ENCODE data around the gene PLPP4.
"Not testable (repeated sequence)": the region's sequence is repeated elsewhere in the genome, so short reads cannot be mapped to it uniquely, and the experiment has no call there.

Gene PLPP4

DNA sequence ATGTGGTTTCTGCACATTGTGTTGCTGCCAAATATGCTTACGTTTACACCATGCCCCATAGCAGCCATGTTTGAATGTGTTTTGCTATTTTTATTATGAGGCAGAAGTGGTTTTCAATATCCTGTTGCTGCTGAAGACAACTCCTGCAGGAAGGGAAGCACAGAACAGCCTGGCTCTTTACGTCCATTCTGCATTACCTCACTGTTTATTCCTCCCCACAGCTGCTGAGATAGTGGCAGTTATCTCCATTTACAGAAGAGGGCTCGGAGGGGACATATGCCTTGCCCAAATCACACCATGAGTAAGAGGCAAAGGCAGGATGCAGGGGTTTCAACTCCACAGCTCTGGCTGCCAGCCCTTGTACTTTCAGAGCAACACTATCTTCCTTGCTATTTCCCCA lies 35.3 kb downstream of the PLPP4 start:
- no peak for DNase-seq

DNA sequence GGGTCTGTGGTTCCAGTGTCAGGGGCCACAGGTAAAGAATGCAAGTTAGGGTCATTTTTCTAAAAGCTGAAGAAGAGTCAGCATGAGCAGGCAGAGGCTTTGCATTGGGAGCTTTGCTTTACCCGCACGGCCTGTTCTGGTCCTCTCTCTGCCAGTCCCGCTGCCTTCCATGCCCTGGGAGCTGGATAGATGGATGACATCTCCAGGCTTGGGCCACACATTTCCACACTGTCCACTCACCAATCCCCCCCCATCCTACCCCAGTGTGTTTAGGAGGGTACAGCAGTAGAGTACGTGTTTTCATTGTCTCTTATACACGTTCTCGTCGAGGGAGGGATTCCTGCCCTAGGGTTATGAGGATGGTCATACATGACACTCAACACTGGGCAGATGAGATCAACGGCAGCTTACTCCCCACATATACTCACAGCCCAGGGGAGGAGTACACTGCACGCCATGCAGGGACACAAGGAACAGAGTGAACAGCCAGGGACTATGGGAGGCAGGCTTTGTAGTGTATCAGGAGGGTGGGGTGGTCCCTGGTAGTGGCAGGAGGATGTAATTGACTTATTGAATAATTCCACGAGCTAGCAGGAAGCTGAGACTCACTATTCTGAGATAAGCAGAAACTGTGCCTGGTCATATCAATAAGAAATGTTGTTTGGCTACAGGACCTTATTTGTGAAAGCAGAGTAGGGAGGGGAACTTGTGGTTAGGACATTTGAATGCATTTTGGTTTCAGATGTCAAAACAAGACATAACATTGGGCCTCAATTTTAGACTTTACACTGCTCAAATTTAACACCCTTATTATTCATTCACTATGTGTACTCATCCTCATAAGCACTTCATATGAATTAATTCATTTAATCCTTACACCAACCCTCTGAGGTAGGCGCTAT lies 36.6 kb downstream of the PLPP4 start:
- DNase-seq: no peak

DNA sequence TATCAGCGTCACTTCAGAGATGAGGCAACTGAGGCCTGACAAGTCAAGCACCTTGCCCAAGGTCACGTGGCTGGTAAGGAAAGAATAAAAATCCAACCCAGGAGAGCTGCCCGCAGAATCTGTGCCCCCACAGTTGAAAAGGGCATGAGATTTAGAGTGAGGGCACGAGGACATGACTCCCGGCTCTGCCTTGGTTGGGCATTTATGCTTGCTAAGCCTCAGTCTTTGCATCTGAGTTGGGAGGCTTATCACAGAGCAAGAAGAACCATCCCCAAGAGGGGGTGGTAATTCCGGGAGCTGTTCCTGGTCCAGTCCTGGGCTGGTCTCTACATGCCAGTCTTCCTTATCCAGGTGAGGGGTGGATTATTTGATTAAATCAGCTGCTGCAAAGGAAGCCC lies 37.3 kb downstream of the PLPP4 start:
- DNase-seq: no peak

DNA sequence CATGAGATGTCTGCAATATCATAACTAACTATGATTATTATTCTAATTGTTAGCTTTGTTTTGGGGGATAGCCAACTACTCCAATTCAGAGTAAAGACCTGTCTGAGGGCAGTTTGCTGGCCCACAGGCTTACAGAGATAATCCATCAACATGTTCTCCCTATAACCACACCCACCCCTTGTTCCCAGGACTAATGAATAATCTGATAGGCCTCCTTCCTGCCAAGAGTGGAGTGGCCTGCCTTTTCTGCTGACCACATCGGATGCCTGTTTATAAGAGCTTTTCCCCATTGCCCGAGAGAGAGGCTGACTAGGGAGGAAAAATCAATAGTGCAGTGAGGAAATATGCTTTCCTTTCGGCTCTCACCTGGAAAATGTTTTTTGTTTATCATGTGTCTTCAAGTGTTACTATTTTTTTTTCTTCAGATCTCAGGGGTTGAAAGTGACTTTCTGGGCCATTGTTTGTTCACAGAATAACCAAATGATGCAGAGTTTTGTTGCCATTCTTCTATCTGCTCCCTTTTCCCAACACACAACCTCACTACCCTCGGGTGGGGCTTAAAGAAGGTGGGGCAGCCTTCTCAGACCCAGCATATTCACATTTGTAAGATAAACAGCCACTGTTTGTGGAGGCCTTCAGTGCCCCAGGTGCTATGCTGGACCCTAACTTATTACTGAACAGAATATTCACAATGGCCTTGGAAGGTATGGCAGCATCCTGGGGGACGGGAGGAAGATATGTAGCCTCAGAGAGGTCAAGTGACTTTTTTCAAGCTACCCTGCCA lies 38.4 kb downstream of the PLPP4 start:
- DNase-seq: no peak

DNA sequence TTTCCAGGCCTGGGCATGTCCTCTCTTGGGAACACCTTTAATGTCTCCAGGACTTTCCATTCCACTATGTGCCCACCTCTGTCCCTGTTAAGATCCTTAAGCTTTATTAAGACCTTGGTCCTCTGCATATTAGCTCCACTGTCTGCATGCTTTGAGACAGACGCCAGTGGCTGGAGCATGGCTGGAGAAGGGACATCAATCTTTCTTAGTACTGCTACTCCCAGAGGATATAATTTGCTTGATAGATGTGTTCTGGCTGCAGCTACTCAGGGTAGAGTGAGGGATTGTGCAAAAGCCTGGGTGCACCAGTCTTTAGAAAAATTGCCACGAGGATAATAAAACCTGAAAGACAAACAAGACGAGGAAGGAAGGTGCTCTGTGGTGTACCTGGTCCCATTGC lies 42.9 kb downstream of the PLPP4 start:
- no peak for DNase-seq

DNA sequence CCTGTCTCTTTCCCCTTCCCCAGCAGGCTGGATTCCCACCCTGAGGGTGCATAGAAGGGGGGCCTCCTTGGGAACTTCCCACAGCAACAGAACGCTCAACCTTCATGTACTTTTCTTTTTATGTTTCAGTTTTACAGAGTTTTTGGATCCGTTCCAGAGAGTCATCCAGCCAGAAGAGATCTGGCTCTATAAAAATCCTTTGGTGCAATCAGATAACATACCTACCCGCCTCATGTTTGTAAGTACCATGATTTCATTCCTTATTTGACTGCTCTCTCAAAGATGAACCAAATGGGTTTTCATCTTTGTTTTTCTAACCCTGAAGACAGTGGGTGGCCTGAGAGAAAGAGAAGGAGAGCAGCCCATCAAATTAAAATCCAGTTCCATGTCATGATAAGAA lies 46.7 kb downstream of the PLPP4 start:
- peak; percentile 56 for DNase-seq

DNA sequence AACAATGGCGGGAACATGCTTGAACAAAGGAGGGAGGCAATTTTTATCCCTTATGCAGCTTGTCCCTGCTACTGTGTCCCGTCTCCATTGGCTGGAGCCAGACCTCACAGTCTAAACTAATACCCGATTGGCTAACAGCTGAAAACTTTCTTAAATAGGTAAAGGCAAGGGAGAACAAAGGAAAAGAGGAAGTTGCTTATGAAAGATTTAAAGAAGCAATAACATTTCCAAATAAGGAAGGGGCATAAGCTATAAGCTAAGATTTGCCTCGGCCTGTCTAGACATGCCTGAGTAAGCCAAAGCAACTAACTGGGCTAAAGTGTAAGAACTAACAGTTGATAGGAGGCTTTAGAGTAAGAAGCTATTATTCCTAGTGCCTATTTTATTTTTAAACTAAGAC lies 47.2 kb downstream of the PLPP4 start:
- not testable (repeated sequence) for DNase-seq

DNA sequence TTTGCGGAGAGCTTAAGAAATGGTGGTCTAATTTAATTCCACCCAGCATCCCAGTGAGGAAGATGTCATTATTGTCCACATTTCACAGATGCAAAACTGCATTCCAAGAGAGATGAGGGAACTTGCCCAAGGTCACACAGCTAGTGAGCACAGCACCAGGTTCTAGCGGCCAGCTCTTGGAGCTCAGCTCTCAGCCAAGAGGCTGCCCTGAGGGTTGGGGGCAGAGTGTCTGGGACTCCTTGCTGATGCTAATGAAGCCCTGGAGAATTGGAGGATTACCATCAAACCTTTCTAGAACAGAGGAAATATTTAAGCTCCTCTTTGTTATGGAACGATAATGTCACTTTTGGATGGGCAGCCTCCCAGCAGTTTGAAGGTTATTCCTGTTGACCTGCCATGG lies 48.0 kb downstream of the PLPP4 start:
- no peak for DNase-seq

DNA sequence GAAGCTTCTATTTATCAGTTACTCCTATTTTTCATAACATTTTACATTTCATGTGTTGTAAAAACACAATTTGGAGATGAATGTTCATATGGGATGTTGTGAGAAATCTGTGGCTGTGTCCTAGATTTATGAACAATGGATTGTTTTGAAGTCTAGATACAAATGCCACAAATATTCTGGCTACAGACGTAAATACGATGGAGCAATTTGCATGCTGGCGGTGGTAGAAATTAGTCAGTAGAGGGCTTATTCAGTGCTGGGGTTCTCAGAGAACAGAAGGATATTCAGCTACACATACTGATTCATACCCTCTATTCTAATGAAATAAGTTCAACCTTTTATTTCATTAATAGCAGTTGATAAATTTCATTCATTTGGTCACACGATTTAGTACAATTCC lies 48.8 kb downstream of the PLPP4 start:
- no peak for DNase-seq

DNA sequence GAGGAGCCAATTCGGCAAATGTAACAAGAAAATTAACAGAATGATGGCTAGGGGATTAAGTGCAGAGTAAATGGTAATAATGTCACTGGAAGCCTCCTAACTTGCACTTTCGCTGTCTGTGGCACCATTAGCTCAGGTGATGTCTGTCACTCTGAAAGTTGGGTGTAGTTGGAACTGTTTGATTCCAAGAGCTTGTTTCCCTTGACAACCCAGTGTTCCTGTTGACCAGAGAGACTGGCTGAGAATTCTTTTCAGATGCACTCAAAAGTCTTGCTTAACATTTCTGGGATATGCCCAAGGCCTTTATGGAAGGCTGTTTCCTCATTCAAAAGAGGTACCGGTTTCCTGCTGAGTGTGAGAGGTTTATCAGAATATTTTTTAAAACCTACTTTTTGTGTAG lies 49.6 kb downstream of the PLPP4 start:
- no peak for DNase-seq

DNA sequence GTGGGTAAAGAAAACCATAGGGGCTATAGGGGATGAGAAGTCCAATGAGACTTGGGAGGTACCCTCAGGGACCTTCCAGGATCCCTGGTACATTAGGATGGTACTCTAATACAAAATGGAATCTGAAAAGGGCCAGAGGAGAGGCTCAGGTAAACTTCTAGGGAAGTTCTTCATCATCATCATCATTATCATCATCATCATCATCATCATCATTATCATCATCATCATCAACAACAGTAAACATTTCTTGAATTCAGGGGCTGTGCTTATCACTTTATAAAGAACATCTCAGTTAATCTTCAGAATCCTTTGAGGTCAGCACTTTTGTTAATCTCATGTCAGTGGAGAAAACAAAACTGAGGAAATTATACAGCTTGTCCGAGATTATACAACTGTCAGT lies 50.1 kb downstream of the PLPP4 start:
- DNase-seq: no peak

DNA sequence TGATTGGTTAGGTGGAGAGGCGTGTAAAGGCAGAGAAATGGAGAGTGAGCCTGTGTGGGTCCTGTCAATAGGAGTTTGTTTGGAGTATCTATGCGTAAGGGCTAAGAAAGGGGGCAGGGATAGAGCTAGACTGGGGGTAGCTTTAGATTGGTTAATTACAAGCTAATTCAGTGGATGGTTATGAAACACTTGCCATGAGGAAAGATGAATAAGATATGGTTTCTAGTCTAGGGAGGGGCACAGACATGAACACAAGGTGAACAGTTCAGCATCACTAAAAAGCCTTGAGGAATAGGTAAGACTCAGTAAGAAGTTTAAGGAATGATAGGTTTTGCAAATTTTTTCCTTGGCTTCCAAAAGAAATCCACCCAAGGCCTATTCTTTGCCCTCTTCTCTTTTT lies 50.6 kb downstream of the PLPP4 start:
- DNase-seq: no peak

DNA sequence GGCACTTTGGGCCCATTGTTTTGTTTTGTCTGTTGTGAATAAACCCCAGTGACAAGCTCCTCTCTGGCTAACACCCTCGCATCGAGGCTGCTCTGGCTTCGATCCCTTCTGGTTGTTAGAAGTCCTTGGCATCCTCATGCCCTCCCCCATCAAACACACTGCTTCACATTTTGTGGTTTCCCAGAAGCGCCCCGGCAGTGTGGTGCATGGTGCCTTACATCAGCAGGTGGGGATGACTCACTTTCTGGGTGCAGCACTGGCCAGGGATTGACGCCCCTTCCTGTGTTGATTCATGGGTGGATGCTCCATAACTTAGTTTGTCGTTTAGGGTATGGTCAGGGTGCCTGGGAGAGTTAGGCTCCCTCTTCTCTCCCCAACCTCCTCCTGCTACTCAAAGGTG lies 51.4 kb downstream of the PLPP4 start:
- DNase-seq: no peak

DNA sequence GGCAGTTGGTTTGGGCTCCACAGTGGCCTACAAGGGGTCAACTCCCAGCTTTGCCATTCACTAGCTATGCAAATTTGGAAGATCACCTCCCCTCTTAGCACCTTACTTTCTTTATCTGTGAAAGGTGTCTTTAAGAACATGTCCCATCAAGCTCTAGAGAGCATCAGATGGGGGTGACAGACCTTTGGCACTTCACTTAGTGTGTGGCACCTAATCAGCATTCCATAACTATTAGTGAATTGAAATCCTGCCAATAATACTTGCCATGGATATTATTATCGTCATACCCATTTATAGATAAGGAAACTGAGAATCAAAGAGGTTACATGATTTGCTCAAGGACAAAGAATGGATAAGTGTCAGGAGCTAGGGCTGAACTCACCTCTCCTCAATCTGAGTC lies 51.9 kb downstream of the PLPP4 start:
- no peak for DNase-seq

DNA sequence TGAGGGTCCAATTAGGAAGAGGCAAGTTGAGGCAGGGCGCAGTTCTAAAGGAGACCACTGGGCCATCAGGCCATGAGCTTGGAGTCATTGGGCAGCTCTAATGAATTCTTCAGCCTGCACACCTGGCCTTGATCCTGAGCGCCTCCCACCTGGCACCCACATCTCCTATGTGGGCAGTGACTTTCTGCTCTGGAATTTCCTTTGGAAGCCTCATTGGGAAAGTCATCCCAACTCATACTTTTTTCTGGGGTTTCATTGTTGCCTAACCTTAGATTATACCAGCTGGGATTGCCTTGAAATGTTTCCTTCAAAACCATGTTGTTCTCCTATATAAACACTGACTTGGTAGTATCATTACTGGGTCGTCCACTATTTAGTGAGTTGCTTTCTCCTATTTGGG lies 54.1 kb downstream of the PLPP4 start:
- DNase-seq: no peak

DNA sequence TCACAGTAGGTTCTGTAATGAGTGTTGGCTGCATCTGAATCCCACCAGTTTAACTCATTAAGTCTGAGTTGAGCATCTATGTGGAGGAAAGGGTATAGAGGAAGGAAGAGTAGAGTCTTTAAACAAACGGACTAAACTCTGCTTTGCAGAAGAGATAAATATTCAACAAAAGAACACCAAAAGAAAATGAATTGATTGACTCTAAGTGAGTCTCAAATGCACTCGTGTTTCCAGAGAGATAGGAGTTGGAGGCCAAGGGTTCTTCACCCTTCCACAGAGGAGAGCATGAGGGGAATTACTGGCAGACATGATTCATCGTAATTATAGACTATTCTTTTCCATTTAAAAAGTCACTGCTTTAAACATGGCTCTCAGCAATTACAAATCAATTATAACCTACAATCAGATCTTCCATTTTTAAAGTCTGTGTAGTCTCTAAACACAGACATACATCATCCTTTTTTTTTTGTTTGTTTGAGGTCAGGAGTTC lies 56.3 kb downstream of the PLPP4 start:
- DNase-seq: no peak

DNA sequence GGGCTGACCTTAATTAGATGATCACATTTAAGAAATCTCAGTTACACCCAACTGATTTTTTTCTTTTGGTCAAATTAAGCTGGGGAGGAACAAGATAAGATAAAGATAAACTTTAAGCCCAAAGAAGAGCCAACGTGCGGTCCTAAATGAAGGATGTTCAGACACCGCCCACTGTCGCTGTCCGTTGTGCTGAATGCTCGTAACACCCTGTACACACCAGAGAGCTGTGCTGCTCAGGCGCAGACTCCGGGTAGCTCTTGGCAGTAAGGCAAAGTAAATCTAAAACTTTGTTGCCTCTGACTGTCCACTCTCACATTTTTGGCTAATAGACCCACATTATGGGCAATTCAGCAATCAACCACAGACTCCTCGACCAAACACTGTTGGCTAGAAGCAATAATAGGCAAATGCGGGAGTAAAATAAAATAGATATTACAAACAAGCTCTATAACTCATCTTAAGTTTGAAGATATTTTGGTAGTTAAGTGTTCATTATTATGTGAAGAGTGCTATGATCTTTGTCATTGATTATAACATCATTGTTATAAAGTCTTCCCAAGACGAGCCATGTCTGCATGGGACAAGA lies 57.1 kb downstream of the PLPP4 start:
- no peak for DNase-seq

DNA sequence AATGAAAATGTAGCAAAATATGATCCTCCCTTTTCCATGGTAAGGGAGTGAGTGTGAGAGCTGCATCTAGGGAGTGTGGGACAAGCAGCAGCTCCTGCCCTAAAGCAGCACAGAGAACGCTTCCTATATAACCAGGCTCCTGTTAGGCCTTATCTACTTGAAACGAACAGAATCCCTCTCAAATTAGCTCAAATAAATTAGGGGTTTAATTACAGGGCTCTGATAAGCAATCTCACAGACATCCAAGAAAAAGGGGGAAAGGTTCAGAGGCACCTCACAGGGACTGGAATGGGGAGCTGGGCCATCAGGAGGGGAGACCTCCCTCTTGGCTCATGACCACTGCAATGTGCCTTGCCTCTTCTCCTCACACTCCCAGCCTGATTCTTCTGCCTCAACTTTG lies 57.9 kb downstream of the PLPP4 start:
- DNase-seq: no peak

DNA sequence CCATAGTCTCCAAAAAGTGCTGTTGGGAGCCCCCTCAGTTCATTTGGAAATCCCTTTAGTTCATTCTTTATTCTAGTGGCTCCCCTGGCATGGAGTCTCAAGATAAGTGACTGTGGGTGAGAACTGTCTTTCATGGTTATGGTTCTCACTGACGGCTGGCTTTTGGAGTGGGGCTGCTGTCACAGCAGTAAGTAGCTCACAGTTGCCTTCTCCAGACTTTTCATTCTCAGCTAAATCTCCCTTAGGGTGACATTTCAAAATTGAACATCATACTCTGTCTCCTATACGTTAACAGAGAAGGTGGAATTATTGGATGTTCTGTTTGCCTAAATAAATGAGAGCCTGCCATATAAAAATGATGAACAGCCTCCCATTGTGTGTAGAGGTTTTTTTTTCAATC lies 58.7 kb downstream of the PLPP4 start:
- DNase-seq: no peak

DNA sequence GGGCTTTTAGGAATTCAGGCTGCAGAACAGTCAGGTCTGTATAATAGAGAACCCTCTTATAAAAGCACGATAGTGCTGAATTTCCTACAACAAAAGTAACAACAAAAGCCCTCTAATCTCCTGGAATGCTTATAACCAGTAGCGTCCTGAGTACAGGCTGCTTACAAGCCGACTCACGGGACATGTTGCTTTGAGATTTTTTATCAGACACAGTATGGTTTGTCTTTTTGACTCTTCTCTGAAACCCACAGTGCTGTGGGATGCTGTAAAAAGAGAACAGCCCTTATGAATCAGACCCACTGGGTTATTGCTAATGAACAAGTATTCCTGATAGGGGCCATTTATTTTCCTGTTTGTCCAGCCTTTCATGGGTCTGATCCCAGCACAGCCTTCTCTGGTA lies 59.4 kb downstream of the PLPP4 start:
- no peak for DNase-seq

DNA sequence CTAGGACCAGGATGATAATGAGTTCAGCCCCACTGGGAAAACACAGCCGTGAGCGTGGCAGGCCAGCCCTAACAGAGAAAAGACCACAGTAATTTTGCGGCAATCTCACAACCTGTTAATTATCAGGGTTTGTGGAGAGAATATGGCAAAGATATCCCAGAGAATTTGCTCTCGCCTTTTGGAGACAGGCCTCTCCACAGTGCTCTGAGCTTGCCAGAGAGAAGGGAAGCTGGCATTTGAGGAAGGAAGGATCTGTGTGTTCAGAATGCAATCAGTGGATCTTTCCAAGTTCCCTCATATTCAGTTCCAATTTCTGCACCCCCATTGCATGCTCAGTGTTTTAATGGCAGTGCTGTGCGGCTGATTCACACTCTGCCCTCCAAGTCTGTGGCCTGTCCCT lies 60.2 kb downstream of the PLPP4 start:
- no peak for DNase-seq

DNA sequence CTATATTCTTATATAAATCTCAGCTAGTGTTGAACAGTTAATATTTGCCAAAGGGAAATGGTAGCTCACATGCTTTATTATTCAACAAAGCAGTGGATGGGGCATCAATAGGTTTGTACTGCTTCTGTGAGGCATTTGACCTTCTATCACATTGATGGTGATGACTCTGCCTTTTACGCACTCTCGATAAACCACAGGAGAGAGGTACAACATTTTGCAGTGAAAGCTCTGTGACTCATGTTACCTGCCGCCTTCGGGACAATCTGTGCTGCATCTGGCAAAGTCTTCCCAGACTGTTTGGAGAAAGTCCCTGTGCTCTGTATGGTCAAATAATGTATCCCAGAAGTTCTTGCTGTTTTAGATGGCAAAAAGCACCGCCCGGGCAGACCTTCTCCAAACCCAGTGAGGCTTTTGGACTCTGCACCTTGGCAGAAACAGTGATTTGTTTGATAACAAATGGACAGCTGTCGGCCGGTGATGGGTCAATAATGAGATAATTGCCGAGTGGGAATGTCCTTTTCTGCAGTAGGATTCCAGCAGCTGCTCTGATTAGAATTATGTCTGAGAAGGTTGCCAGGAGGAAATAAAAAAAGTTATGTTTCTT lies 61.0 kb downstream of the PLPP4 start:
- DNase-seq: peak; percentile 68

DNA sequence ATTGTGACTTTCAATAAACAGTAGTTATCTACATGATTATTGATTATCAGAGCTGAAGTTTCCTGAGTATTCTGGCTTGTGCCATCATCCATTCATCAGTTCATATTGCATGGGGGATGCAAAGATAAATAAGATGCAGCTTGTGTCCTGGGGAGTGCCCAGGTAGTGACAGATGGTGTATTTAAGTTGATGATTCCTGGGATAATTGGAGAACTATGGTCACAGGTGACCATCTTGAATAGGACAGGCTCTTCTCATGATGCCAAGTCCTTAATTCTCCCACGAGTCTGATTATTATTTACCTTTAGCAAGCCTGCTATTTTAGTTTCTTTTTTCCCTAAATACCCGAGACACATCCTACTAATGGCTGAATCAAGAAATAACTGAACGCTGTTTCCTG lies 64.9 kb downstream of the PLPP4 start:
- no peak for DNase-seq

Measured in NCI-H2171 treated with DMSO at 0.1 percent for 48 hours (cell line).